Measurements from ENCODE around the gene CCDC196. TPM values are rescaled to one million over a fixed set of nuclear protein-coding genes. Genes with fewer than 3 reads are reported as not detected.

The CCDC196 gene
- total and polyA plus RNA-seq, 10 of the 15 experiments (the other 5 are each of a cell fraction or from before 2014, with no cell fraction given) = 0.03 to 0.52 (median 0.28) TPM; not detected in 7

DNA sequence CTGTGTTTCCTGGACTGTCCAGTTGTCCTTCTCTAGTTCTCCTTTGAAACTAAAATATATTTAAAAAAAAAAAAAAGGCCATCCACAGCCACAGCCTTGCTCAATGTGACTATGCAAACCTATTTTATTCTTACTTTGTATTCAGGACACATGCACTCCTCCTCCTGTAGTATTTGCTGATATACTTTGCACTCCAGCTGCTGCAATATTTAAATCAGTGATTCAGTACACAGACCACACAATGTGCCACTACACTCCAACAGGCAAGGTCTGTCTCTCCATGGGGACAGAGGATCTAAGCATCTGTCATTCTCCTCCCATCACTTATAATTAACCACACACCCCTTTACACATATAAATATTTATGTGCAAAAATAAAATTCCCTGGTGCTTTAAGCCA is 40.2 kb upstream of the CCDC196 start (continued):
- no peak for TF ChIP-seq BCL11A (IDR thresholded peaks at IDR 0.05; ENCODE audit: low read depth, low read length)
- TF ChIP-seq, protein P1, sequence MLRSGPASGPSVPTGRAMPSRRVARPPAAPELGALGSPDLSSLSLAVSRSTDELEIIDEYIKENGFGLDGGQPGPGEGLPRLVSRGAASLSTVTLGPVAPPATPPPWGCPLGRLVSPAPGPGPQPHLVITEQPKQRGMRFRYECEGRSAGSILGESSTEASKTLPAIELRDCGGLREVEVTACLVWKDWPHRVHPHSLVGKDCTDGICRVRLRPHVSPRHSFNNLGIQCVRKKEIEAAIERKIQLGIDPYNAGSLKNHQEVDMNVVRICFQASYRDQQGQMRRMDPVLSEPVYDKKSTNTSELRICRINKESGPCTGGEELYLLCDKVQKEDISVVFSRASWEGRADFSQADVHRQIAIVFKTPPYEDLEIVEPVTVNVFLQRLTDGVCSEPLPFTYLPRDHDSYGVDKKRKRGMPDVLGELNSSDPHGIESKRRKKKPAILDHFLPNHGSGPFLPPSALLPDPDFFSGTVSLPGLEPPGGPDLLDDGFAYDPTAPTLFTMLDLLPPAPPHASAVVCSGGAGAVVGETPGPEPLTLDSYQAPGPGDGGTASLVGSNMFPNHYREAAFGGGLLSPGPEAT (IDR thresholded peaks at IDR 0.05; ENCODE audit: low read depth) = no peak

DNA sequence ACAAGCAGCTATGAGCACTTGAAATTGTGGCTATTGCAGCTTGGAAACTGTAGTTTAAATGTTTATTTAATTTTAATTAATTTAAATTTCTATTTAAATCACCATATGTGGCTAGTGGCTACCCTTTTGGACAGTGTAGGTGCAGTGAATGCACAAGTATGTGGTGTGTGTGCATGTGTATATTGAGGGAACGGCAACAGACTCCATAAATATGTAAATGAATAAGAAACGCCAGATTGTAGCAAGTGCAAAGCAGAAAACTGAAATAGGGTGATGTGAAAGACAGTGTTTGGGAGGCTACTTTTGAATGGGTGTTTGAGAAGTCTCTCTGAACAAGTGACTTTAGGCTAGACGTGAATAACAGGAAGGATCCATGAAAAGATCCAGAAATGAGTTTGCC is 32.7 kb upstream of the CCDC196 start:
- H3K36me3 ChIP-seq (ENCODE audit: control insufficient read depth in 2 of 2, insufficient read depth in 2 of 2, low read length in 1 of 2) = no peaks in the 10 kb centered on the region
- H3K9me3 ChIP-seq (replicated peaks; ENCODE audit: control insufficient read depth, insufficient read depth, low read length) = no peaks in the 10 kb centered on the region; the same call in 2 of the 3 replicates
- WGBS (ENCODE audit: insufficient coverage, insufficient replicate concordance, low lambda C conversion rate, missing lambda C conversion rate) = 91% methylated on average over 3 of the region's 3 CpGs
- no TSS peak for BruUV-seq (replicated peaks)
- H3K4me2 ChIP-seq (ENCODE audit: control insufficient read depth, insufficient read depth) = no peak overlapping the region
- DNase-seq (ENCODE audit: low read depth, low spot score) = no peak
- no peak overlapping the region for H3K4me3 ChIP-seq
- H2AFZ ChIP-seq (ENCODE audit: control insufficient read depth, low read depth, low read length) = no peak overlapping the region
- TF ChIP-seq ASH2L (IDR thresholded peaks at IDR 0.05; ENCODE audit: borderline replicate concordance, low read depth) (no peak), CEBPB (IDR thresholded peaks at IDR 0.05; ENCODE audit: borderline replicate concordance in 1 of 2, low read depth in 2 of 2, low read length in 2 of 2) (no peak), CHD2 (IDR thresholded peaks at IDR 0.05; ENCODE audit: borderline replicate concordance, low read depth, low read length) (no peak), FOXK2 (IDR thresholded peaks at IDR 0.05) (no peak), ZBED1 (IDR thresholded peaks at IDR 0.05; ENCODE audit: borderline replicate concordance) (no peak), CREB1 (IDR thresholded peaks at IDR 0.05; ENCODE audit: low read depth) (no peak), NFIC (IDR thresholded peaks at IDR 0.05; ENCODE audit: low read depth, low read length) (no peak), BMI1 (IDR thresholded peaks at IDR 0.05; ENCODE audit: borderline replicate concordance) (no peak), WRNIP1 (IDR thresholded peaks at IDR 0.05; ENCODE audit: borderline replicate concordance, low read depth, low read length) (no peak)
- TF ChIP-seq, protein P2, sequence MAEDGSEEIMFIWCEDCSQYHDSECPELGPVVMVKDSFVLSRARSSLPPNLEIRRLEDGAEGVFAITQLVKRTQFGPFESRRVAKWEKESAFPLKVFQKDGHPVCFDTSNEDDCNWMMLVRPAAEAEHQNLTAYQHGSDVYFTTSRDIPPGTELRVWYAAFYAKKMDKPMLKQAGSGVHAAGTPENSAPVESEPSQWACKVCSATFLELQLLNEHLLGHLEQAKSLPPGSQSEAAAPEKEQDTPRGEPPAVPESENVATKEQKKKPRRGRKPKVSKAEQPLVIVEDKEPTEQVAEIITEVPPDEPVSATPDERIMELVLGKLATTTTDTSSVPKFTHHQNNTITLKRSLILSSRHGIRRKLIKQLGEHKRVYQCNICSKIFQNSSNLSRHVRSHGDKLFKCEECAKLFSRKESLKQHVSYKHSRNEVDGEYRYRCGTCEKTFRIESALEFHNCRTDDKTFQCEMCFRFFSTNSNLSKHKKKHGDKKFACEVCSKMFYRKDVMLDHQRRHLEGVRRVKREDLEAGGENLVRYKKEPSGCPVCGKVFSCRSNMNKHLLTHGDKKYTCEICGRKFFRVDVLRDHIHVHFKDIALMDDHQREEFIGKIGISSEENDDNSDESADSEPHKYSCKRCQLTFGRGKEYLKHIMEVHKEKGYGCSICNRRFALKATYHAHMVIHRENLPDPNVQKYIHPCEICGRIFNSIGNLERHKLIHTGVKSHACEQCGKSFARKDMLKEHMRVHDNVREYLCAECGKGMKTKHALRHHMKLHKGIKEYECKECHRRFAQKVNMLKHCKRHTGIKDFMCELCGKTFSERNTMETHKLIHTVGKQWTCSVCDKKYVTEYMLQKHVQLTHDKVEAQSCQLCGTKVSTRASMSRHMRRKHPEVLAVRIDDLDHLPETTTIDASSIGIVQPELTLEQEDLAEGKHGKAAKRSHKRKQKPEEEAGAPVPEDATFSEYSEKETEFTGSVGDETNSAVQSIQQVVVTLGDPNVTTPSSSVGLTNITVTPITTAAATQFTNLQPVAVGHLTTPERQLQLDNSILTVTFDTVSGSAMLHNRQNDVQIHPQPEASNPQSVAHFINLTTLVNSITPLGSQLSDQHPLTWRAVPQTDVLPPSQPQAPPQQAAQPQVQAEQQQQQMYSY (CRISPR knock-in tag; IDR thresholded peaks at IDR 0.05) = no peak
- TF ChIP-seq, protein P3, sequence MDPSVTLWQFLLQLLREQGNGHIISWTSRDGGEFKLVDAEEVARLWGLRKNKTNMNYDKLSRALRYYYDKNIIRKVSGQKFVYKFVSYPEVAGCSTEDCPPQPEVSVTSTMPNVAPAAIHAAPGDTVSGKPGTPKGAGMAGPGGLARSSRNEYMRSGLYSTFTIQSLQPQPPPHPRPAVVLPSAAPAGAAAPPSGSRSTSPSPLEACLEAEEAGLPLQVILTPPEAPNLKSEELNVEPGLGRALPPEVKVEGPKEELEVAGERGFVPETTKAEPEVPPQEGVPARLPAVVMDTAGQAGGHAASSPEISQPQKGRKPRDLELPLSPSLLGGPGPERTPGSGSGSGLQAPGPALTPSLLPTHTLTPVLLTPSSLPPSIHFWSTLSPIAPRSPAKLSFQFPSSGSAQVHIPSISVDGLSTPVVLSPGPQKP (IDR thresholded peaks at IDR 0.05; ENCODE audit: low read depth, low read length) = no peak
- no peak for ATAC-seq
- ChIA-PET POLR2A (no interaction called here), RAD21 (ENCODE audit: unreplicated experiment) (no interaction called here), SMC1A (ENCODE audit: uncharacterized antibody, unreplicated experiment) (interaction anchor here (0.7 kb wide), 1 partner anchor 35 kb away, joined by 3 read pairs; no protein-coding TSS in a partner anchor), CTCF (interaction anchor here (1.3 kb wide), 2 partner anchors 14 to 94 kb away, joined by 3 to 4 read pairs; no protein-coding TSS in a partner anchor)
- intact Hi-C loops (cut with micrococcal nuclease; ENCODE audit: unreplicated experiment) (no loop called here), in situ Hi-C loops (cut with MboI) (no loop called here)
- H3K9ac ChIP-seq (ENCODE audit: control insufficient read depth, insufficient read depth, low read length) = no peak overlapping the region
- no peak for FAIRE-seq
- no peaks in the 10 kb centered on the region for H3K4me1 ChIP-seq (ENCODE audit: control insufficient read depth, insufficient read depth, low read length)
- H4K20me1 ChIP-seq (ENCODE audit: control insufficient read depth, insufficient read depth) = no peaks in the 10 kb centered on the region
- H3K79me2 ChIP-seq (ENCODE audit: control insufficient read depth, insufficient read depth, low read length) = no peaks in the 10 kb centered on the region
- H3K27me3 ChIP-seq (replicated peaks in 1 of 2; ENCODE audit: control insufficient read depth in 2 of 2, insufficient read depth in 2 of 2, low read length in 1 of 2) = no peaks in the 10 kb centered on the region
- no peak overlapping the region for H3K27ac ChIP-seq (ENCODE audit: control insufficient read depth, insufficient read depth)
